G401.6 (cell line): ENCODE data around the gene PDS5B.
A peak's percentile ranks its signal among the peaks of the same experiment; 100 is the strongest.

Experiments used
- FAIRE-seq: peaks from 2 replicates; lab custom pipeline; 2012; peaks lifted over from hg19 to GRCh38; lab: Jason Lieb, UNC

The PDS5B gene

GRCh38 chr13:32592082-32592481 lies 5.8 kb downstream of the PDS5B start:
- no peak for FAIRE-seq

GRCh38 chr13:32594157-32594738 lies 8.0 kb downstream of the PDS5B start:
- no peak for FAIRE-seq

GRCh38 chr13:32595306-32595705 lies 9.1 kb downstream of the PDS5B start:
- no peak for FAIRE-seq

GRCh38 chr13:32600890-32601289 lies 14.6 kb downstream of the PDS5B start:
- FAIRE-seq = no peak

GRCh38 chr13:32609428-32609827 lies 23.2 kb downstream of the PDS5B start:
- no peak for FAIRE-seq

- FAIRE-seq = no peak
Measured at GRCh38 chr13:32610538-32610937, 24.3 kb downstream of the PDS5B start.

GRCh38 chr13:32610977-32611376 lies 24.7 kb downstream of the PDS5B start:
- FAIRE-seq = no peak

GRCh38 chr13:32616883-32617511 lies 30.7 kb downstream of the PDS5B start:
- no peak for FAIRE-seq

- no peak for FAIRE-seq
Measured at GRCh38 chr13:32622827-32623226, 36.6 kb downstream of the PDS5B start.

GRCh38 chr13:32624441-32624840 lies 38.2 kb downstream of the PDS5B start:
- no peak for FAIRE-seq

- no peak for FAIRE-seq
Measured at GRCh38 chr13:32627793-32628192, 41.5 kb downstream of the PDS5B start.

- no peak for FAIRE-seq
Measured at GRCh38 chr13:32629313-32629712, 43.1 kb downstream of the PDS5B start.

- no peak for FAIRE-seq
Measured at GRCh38 chr13:32629866-32630265, 43.6 kb downstream of the PDS5B start.

GRCh38 chr13:32632343-32632909 lies 46.2 kb downstream of the PDS5B start:
- FAIRE-seq = no peak

- FAIRE-seq = no peak
Measured at GRCh38 chr13:32636711-32637110, 50.5 kb downstream of the PDS5B start.

GRCh38 chr13:32638739-32639138 lies 52.5 kb downstream of the PDS5B start:
- FAIRE-seq = no peak

GRCh38 chr13:32639502-32640105 lies 53.4 kb downstream of the PDS5B start:
- peak; percentile 97 for FAIRE-seq

- no peak for FAIRE-seq
Measured at GRCh38 chr13:32642316-32642715, 56.1 kb downstream of the PDS5B start.

GRCh38 chr13:32642858-32643257 lies 56.6 kb downstream of the PDS5B start:
- no peak for FAIRE-seq

GRCh38 chr13:32645854-32646253 lies 59.6 kb downstream of the PDS5B start:
- FAIRE-seq = no peak

- no peak for FAIRE-seq
Measured at GRCh38 chr13:32647926-32648325, 61.7 kb downstream of the PDS5B start.

- peak; percentile 96 for FAIRE-seq
Measured at GRCh38 chr13:32650705-32651311, 64.6 kb downstream of the PDS5B start.

- FAIRE-seq = no peak
Measured at GRCh38 chr13:32657309-32657708, 71.1 kb downstream of the PDS5B start.
